SK-N-SH (cell line): Measurements from ENCODE around the gene EIPR1. TPM values are rescaled to one million over a fixed set of nuclear protein-coding genes. Genes with fewer than 3 reads are reported as not detected.

ENCODE experiments used
- CTCF ChIA-PET: fragments of 300-600, 350-600 bp; formaldehyde crosslinking; extraction: SDS; loops from one replicate; lab custom pipeline; 2021; lab: Yijun Ruan, JAX
- POLR2A ChIA-PET: fragments of 350-600 bp; sonication (Branson Sonifier 250); formaldehyde crosslinking; extraction: SDS; loops from one replicate; lab custom pipeline; 2020; ENCODE audit warnings: antibody characterized with exemption, inconsistent platforms; lab: Yijun Ruan, JAX
- DNase-seq: peaks from one replicate; pipeline ENCODE4 v3.0.0; 2012
- H2AFZ ChIP-seq: fragments of 200-600 bp; sonication (generic); 2 replicates; pipeline ENCODE4 v1.8.1; 2016; ENCODE audit warnings: antibody characterized with exemption, mild to moderate bottlenecking, low read depth
- H3F3A ChIP-seq: fragments of 200-600 bp; sonication (generic); replicated peaks from 2 replicates; pipeline ENCODE3; 2016; ENCODE audit warnings: antibody characterized with exemption, mild to moderate bottlenecking; ENCODE audit not compliant: insufficient read depth
- H3K27ac ChIP-seq, 2 experiments: fragments of 200-500 bp in 1 of 2; fragments of 200-600 bp in 1 of 2; sonication (Bioruptor generic) in 1 of 2; sonication (generic), shearing (Covaris generic) in 1 of 2; 2 replicates each; pipeline versions ENCODE4 v1.5.1 to v1.6.1; 2014 to 2016; ENCODE audit warnings: low read depth in 2 of 2, inconsistent platforms in 1 of 2, low read length in 1 of 2, mild to moderate bottlenecking in 1 of 2, mixed read lengths in 1 of 2
- H3K27me3 ChIP-seq: fragments of 200-600 bp; sonication (generic), shearing (Covaris generic); 2 replicates; pipeline ENCODE4 v1.6.1; 2016; ENCODE audit warnings: mixed run types; ENCODE audit not compliant: insufficient read depth
- H3K36me3 ChIP-seq, 2 experiments: fragments of 200-500 bp in 1 of 2; fragments of 200-600 bp in 1 of 2; sonication (Bioruptor generic) in 1 of 2; sonication (generic) in 1 of 2; replicated peaks in 1 of 2; 2 replicates each; pipeline versions ENCODE3 to v1.5.1; 2014 to 2016; ENCODE audit warnings: low read length in 1 of 2, mild to moderate bottlenecking in 1 of 2; ENCODE audit not compliant: insufficient read depth in 2 of 2, control insufficient read depth in 1 of 2
- H3K4me1 ChIP-seq, 2 experiments: fragments of 200-500 bp in 1 of 2; fragments of 200-600 bp in 1 of 2; sonication (Bioruptor generic) in 1 of 2; sonication (generic), shearing (Covaris generic) in 1 of 2; 2 replicates each; pipeline versions ENCODE4 v1.5.1 to v1.6.1; 2014 to 2016; ENCODE audit warnings: low read depth in 1 of 2, low read length in 1 of 2, mixed run types in 1 of 2; ENCODE audit not compliant: insufficient read depth in 2 of 2, control insufficient read depth in 1 of 2
- H3K4me2 ChIP-seq: fragments of 200-600 bp; sonication (generic), shearing (Covaris generic); 2 replicates; pipeline ENCODE4 v1.6.1; 2017; ENCODE audit warnings: mixed run types
- H3K4me3 ChIP-seq, 2 experiments: fragments of 200-500 bp in 1 of 2; fragments of 200-600 bp in 1 of 2; sonication (Bioruptor generic) in 1 of 2; sonication (generic), shearing (Covaris generic) in 1 of 2; 2 replicates each; pipeline versions ENCODE4 v1.5.1 to v1.8.1; 2014 to 2016; ENCODE audit warnings: low read depth in 2 of 2, inconsistent platforms in 1 of 2, low read length in 1 of 2, mild to moderate bottlenecking in 1 of 2, mixed read lengths in 1 of 2, moderate library complexity in 1 of 2
- H3K79me2 ChIP-seq: fragments of 200-600 bp; sonication (generic); 2 replicates; pipeline ENCODE4 v1.8.1; 2017; ENCODE audit warnings: mild to moderate bottlenecking; ENCODE audit not compliant: insufficient read depth
- H3K9ac ChIP-seq: fragments of 200-600 bp; sonication (generic); 2 replicates; pipeline ENCODE4 v1.6.1; 2017; ENCODE audit warnings: mixed run types
- H3K9me2 ChIP-seq: fragments of 200-600 bp; sonication (generic); 2 replicates; pipeline ENCODE4 v1.6.1; 2017; ENCODE audit warnings: mixed run types
- H3K9me3 ChIP-seq: fragments of 200-600 bp; sonication (generic); 2 replicates; pipeline ENCODE4 v1.6.1; 2017; ENCODE audit warnings: mixed run types, mild to moderate bottlenecking, moderate library complexity
- H4K20me1 ChIP-seq: fragments of 200-600 bp; sonication (generic); 2 replicates; pipeline ENCODE4 v1.6.1; 2017; ENCODE audit warnings: mild to moderate bottlenecking, mixed run types; ENCODE audit not compliant: insufficient read depth
- CHD2 ChIP-seq: fragments of 150-350 bp; IDR thresholded peaks from 2 replicates; pipeline ENCODE4 v1.6.1; 2018; ENCODE audit warnings: low read length; ENCODE audit not compliant: partially characterized antibody
- EZH2phosphoT487 ChIP-seq: fragments of 200-600 bp; sonication (generic); IDR thresholded peaks from 2 replicates; pipeline ENCODE4 v1.6.1; 2017; ENCODE audit warnings: low read depth, mixed run types, mild to moderate bottlenecking, antibody characterized with exemption, moderate library complexity, borderline replicate concordance
- FOSL2 ChIP-seq: IDR thresholded peaks from 2 replicates; pipeline ENCODE4 v1.4.0; 2012; ENCODE audit warnings: low read depth, mild to moderate bottlenecking, moderate library complexity, borderline replicate concordance
- GABPA ChIP-seq: IDR thresholded peaks from 2 replicates; pipeline ENCODE4 v1.4.0; 2012; ENCODE audit warnings: low read depth, mild to moderate bottlenecking
- GATA2 ChIP-seq: sonication (generic); formaldehyde crosslinking; IDR thresholded peaks from 2 replicates; pipeline ENCODE4 v1.5.0; 2020; ENCODE audit warnings: mild to moderate bottlenecking, missing genetic modification reagents
- MEF2A ChIP-seq: IDR thresholded peaks from 2 replicates; pipeline ENCODE4 v1.4.0; 2012; ENCODE audit warnings: low read depth, borderline replicate concordance
- MXI1 ChIP-seq: IDR thresholded peaks from 2 replicates; pipeline ENCODE4 v1.6.1; 2012; ENCODE audit warnings: mild to moderate bottlenecking, low read depth, low read length, improper control_type of control experiment
- NFIC ChIP-seq: IDR thresholded peaks from 2 replicates; pipeline ENCODE4 v1.4.0; 2012; ENCODE audit warnings: borderline replicate concordance
- NRF1 ChIP-seq: IDR thresholded peaks from 2 replicates; pipeline ENCODE4 v1.6.1; 2012; ENCODE audit warnings: low read depth, mild to moderate bottlenecking, low read length
- POLR2AphosphoS5 ChIP-seq: IDR thresholded peaks from 2 replicates; pipeline ENCODE4 v1.6.1; 2012; ENCODE audit warnings: low read depth, low read length
- RCOR1 ChIP-seq: fragments of 150-350 bp; IDR thresholded peaks from 2 replicates; pipeline ENCODE4 v1.6.1; 2017; ENCODE audit warnings: antibody characterized with exemption, low read length
- RFX5 ChIP-seq: IDR thresholded peaks from 2 replicates; pipeline ENCODE4 v1.6.1; 2012; ENCODE audit warnings: mild to moderate bottlenecking, improper control_type of control experiment, low read length
- TCF12 ChIP-seq: IDR thresholded peaks from 2 replicates; pipeline ENCODE4 v1.4.0; 2012
- TEAD4 ChIP-seq: IDR thresholded peaks from 2 replicates; pipeline ENCODE4 v1.4.0; 2012; ENCODE audit warnings: mild to moderate bottlenecking, borderline replicate concordance; ENCODE audit not compliant: insufficient read depth
- YY1 ChIP-seq: IDR thresholded peaks from 2 replicates; pipeline ENCODE4 v1.4.0; 2012; ENCODE audit warnings: low read depth, mild to moderate bottlenecking
- WGBS: methylation state at CpG from one replicate; pipeline ENCODE4 v1.1.6; 2017; ENCODE audit warnings: low lambda C conversion rate; 5-methylcytosine and 5-hydroxymethylcytosine counted together
- polyA plus RNA-seq, 3 experiments: library from polyadenylated mRNA; depleted of rRNA; stranded (reverse); fragments of >200 nt; gene quantifications; 2 replicates each; pipeline ENCODE4 v1.2.3, GENCODE V29; 2012
- TF ChIP-seq, protein P1 (sequence below): fragments of 150-350 bp; IDR thresholded peaks from 2 replicates; pipeline ENCODE4 v1.6.1; 2016; ENCODE audit warnings: mild to moderate bottlenecking, low read depth, low read length
- TF ChIP-seq, protein P2 (sequence below): IDR thresholded peaks from 2 replicates; pipeline ENCODE4 v1.4.0; 2012; ENCODE audit warnings: low read depth, borderline replicate concordance
- TF ChIP-seq, protein P3 (sequence below): fragments of 150-350 bp; IDR thresholded peaks from 2 replicates; pipeline ENCODE4 v1.6.1; 2017; ENCODE audit warnings: antibody characterized with exemption, low read length, low read depth, borderline replicate concordance
- TF ChIP-seq, protein P4 (sequence below): fragments of 200-600 bp; sonication (generic); IDR thresholded peaks from 2 replicates; pipeline ENCODE4 v1.6.1; 2017; ENCODE audit warnings: antibody characterized with exemption, mild to moderate bottlenecking, moderate library complexity
- TF ChIP-seq, protein P5 (sequence below): IDR thresholded peaks from 2 replicates; pipeline ENCODE4 v1.4.0; 2012; ENCODE audit warnings: low read depth

The EIPR1 gene
- polyA plus RNA-seq, 1 of the 3 experiments (the other 2 are of a cell fraction) = 85.9 TPM

DNA sequence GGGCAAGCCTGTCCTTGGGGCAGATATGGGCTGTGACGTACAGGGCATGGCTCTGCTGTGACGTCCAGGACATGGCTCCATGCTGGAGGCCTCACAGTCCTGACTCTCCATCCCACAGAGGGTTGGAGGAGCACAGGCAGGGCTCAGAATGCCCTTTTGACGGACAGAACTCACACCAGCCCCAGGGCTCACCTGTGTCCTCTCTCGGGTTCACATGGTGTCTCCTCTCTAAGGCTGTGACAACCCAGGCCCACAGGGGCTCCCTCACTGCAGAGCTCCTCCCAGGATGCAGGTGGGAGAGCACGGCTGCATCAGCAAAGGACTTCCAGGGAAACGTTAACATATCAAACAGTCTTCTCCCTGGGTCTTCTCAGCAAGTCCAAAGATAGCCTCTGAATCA lies 133.8 kb downstream of the EIPR1 start:
- Histone ChIP-seq H3K36me3 (peaks cover 1 to 9% of the 10 kb centered on the region in 2 experiments), H2AFZ (no peak overlapping the region), H3K4me3 (no peak overlapping the region), H3F3A (no peaks in the 10 kb centered on the region), H4K20me1 (no peaks in the 10 kb centered on the region), H3K4me1 (peaks cover 0 to 9% of the 10 kb centered on the region in 2 experiments; a peak in 1 of 4 replicates), H3K4me2 (no peak overlapping the region), H3K79me2 (no peaks in the 10 kb centered on the region), H3K9me2 (no peaks in the 10 kb centered on the region), H3K9me3 (no peaks in the 10 kb centered on the region), H3K27me3 (no peaks in the 10 kb centered on the region), H3K9ac (no peak overlapping the region), H3K27ac (no peak overlapping the region)
- ChIA-PET POLR2A (no interaction called here), CTCF (interaction anchor here (1.7 kb wide), 1 partner anchor 9 kb away, joined by 4 read pairs; no protein-coding TSS in a partner anchor)
- 90% methylated on average over 4 of the region's 6 CpGs for WGBS
- no peak for DNase-seq
- TF ChIP-seq, protein P1, sequence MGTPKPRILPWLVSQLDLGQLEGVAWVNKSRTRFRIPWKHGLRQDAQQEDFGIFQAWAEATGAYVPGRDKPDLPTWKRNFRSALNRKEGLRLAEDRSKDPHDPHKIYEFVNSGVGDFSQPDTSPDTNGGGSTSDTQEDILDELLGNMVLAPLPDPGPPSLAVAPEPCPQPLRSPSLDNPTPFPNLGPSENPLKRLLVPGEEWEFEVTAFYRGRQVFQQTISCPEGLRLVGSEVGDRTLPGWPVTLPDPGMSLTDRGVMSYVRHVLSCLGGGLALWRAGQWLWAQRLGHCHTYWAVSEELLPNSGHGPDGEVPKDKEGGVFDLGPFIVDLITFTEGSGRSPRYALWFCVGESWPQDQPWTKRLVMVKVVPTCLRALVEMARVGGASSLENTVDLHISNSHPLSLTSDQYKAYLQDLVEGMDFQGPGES = no peak
- no peak for TF ChIP-seq NRF1
- TF ChIP-seq POLR2AphosphoS5 = no peak
- no peak for TF ChIP-seq YY1
- no peak for TF ChIP-seq NFIC
- TF ChIP-seq, protein P2, sequence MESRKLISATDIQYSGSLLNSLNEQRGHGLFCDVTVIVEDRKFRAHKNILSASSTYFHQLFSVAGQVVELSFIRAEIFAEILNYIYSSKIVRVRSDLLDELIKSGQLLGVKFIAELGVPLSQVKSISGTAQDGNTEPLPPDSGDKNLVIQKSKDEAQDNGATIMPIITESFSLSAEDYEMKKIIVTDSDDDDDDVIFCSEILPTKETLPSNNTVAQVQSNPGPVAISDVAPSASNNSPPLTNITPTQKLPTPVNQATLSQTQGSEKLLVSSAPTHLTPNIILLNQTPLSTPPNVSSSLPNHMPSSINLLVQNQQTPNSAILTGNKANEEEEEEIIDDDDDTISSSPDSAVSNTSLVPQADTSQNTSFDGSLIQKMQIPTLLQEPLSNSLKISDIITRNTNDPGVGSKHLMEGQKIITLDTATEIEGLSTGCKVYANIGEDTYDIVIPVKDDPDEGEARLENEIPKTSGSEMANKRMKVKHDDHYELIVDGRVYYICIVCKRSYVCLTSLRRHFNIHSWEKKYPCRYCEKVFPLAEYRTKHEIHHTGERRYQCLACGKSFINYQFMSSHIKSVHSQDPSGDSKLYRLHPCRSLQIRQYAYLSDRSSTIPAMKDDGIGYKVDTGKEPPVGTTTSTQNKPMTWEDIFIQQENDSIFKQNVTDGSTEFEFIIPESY = no peak
- no peak for TF ChIP-seq EZH2phosphoT487
- TF ChIP-seq, protein P3, sequence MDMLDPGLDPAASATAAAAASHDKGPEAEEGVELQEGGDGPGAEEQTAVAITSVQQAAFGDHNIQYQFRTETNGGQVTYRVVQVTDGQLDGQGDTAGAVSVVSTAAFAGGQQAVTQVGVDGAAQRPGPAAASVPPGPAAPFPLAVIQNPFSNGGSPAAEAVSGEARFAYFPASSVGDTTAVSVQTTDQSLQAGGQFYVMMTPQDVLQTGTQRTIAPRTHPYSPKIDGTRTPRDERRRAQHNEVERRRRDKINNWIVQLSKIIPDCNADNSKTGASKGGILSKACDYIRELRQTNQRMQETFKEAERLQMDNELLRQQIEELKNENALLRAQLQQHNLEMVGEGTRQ = no peak
- TF ChIP-seq, protein P4, sequence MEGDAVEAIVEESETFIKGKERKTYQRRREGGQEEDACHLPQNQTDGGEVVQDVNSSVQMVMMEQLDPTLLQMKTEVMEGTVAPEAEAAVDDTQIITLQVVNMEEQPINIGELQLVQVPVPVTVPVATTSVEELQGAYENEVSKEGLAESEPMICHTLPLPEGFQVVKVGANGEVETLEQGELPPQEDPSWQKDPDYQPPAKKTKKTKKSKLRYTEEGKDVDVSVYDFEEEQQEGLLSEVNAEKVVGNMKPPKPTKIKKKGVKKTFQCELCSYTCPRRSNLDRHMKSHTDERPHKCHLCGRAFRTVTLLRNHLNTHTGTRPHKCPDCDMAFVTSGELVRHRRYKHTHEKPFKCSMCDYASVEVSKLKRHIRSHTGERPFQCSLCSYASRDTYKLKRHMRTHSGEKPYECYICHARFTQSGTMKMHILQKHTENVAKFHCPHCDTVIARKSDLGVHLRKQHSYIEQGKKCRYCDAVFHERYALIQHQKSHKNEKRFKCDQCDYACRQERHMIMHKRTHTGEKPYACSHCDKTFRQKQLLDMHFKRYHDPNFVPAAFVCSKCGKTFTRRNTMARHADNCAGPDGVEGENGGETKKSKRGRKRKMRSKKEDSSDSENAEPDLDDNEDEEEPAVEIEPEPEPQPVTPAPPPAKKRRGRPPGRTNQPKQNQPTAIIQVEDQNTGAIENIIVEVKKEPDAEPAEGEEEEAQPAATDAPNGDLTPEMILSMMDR = no peak
- TF ChIP-seq RCOR1 = no peak
- TF ChIP-seq TCF12 = no peak
- TF ChIP-seq, protein P5, sequence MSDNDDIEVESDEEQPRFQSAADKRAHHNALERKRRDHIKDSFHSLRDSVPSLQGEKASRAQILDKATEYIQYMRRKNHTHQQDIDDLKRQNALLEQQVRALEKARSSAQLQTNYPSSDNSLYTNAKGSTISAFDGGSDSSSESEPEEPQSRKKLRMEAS = no peak
- no peak for TF ChIP-seq GATA2
- no peak for TF ChIP-seq CHD2
- TF ChIP-seq FOSL2 = no peak
- TF ChIP-seq TEAD4 = no peak
- no peak for TF ChIP-seq MXI1
- no peak for TF ChIP-seq MEF2A
- no peak for TF ChIP-seq RFX5
- TF ChIP-seq GABPA = no peak
